ENCODE results near the gene ABI1. TPM values are rescaled to one million over a fixed set of nuclear protein-coding genes. Genes with fewer than 3 reads are reported as not detected.

The ABI1 gene
- total RNA-seq, 1 donor from 2014 or later: 67.0 TPM

GRCh38 chr10:26711324-26711723 lies 149.4 kb downstream of the ABI1 start:
- ATAC-seq: no peak

GRCh38 chr10:26706936-26707335 lies 153.8 kb downstream of the ABI1 start:
- ATAC-seq: no peak

GRCh38 chr10:26706206-26706605 lies 154.6 kb downstream of the ABI1 start:
- no peak for ATAC-seq

GRCh38 chr10:26703974-26704373 lies 156.8 kb downstream of the ABI1 start:
- ATAC-seq: no peak

- no peak for ATAC-seq
Measured at GRCh38 chr10:26703096-26703495, 157.7 kb downstream of the ABI1 start.

- no peak for ATAC-seq
Measured at GRCh38 chr10:26700884-26701630, 159.7 kb downstream of the ABI1 start.

- ATAC-seq: no peak
Measured at GRCh38 chr10:26699631-26700030, 161.1 kb downstream of the ABI1 start.

- ATAC-seq: no peak
Measured at GRCh38 chr10:26698909-26699308, 161.8 kb downstream of the ABI1 start.

- ATAC-seq: no peak
Measured at GRCh38 chr10:26697922-26698608, 162.7 kb downstream of the ABI1 start.

GRCh38 chr10:26697163-26697921 lies 163.4 kb downstream of the ABI1 start, which contains the start of gene PDSS1:
Gene PDSS1, plus strand, starts transcription at chr10:26697701. Its CDS starts 11 bp downstream, at chr10:26697712.
- ATAC-seq: peak; percentile 88

- no peak for ATAC-seq
Measured at GRCh38 chr10:26696786-26697162, 164.0 kb downstream of the ABI1 start.

Other genes with a start within 250 kb of the ABI1 start
- 9.8 TPM for gene PDSS1, start 163.3 kb downstream of the ABI1 start, total RNA-seq
- 3.1 TPM for gene ANKRD26, start 239.5 kb upstream of the ABI1 start, total RNA-seq